Panc1 (cell line): ENCODE measurements around the gene WDFY3. TPM values are rescaled to one million over a fixed set of nuclear protein-coding genes. Genes with fewer than 3 reads are reported as not detected.

Experiments used
- ATAC-seq: fragments of 200-7000 bp; cut with Tn5 transposase; 2 replicates; pipeline ENCODE4 v1.9.1; 2020; ENCODE audit warnings: mild to moderate bottlenecking, moderate library complexity
- BruUV-seq: library from RNA; stranded (reverse); fragments of 400-500 nt; replicated peaks from 2 replicates; lab custom pipeline; 2021; lab: Mats Ljungman, UMichigan
- CTCF ChIA-PET: fragments of 300-600 bp; sonication (Branson Sonifier 250); formaldehyde crosslinking; loops from one replicate; lab custom pipeline; 2022; ENCODE audit warnings: antibody characterized with exemption; lab: Charles Lee
- POLR2A ChIA-PET: fragments of 300-600 bp; sonication (Branson Sonifier 250); formaldehyde crosslinking; loops from one replicate; lab custom pipeline; 2022; ENCODE audit warnings: antibody characterized with exemption; lab: Charles Lee
- DNase-seq: peaks from one replicate; pipeline ENCODE4 v3.0.0-alpha.2; 2010; ENCODE audit warnings: low read depth, low spot score
- H3K27ac ChIP-seq: 2 replicates; pipeline ENCODE4 v1.5.1; 2011; ENCODE audit warnings: mild to moderate bottlenecking, low read length, inconsistent platforms
- H3K27me3 ChIP-seq: fragments of 200-500 bp; sonication (Bioruptor generic); 2 replicates; pipeline ENCODE4 v1.6.0; 2014; ENCODE audit warnings: low read length, inconsistent platforms; ENCODE audit not compliant: control insufficient read depth, insufficient read depth
- H3K36me3 ChIP-seq: fragments of 200-500 bp; sonication (Bioruptor generic); 2 replicates; pipeline ENCODE4 v1.5.1; 2014; ENCODE audit warnings: inconsistent platforms, mild to moderate bottlenecking, low read length, moderate library complexity; ENCODE audit not compliant: control insufficient read depth, insufficient read depth
- H3K4me1 ChIP-seq: 2 replicates; pipeline ENCODE4 v1.5.1; 2011; ENCODE audit warnings: inconsistent platforms, mild to moderate bottlenecking, low read length, moderate library complexity; ENCODE audit not compliant: control insufficient read depth, insufficient read depth
- H3K4me3 ChIP-seq, 2 experiments: 2 replicates each; pipeline ENCODE4 v1.5.1; 2011 to 2012; ENCODE audit warnings: low read depth in 2 of 2, low read length in 2 of 2, mild to moderate bottlenecking in 2 of 2, inconsistent platforms in 1 of 2, moderate library complexity in 1 of 2
- H3K9me3 ChIP-seq: fragments of 200-500 bp; sonication (Bioruptor generic); 2 replicates; pipeline ENCODE4 v1.5.1; 2014; ENCODE audit warnings: low read depth, mild to moderate bottlenecking, inconsistent platforms, low read length, moderate library complexity; ENCODE audit not compliant: control insufficient read depth, insufficient read depth
- POLR2AphosphoS5 ChIP-seq: IDR thresholded peaks from 2 replicates; pipeline ENCODE4 v1.6.1; 2012; ENCODE audit warnings: mild to moderate bottlenecking, low read depth, low read length, moderate library complexity
- SIN3A ChIP-seq: IDR thresholded peaks from 2 replicates; pipeline ENCODE4 v1.6.1; 2012; ENCODE audit warnings: low read depth, mild to moderate bottlenecking, low read length, moderate library complexity, borderline replicate concordance; ENCODE audit not compliant: insufficient read depth
- TCF7L2 ChIP-seq: IDR thresholded peaks from 2 replicates; pipeline ENCODE4 v1.6.1; 2011; ENCODE audit warnings: mild to moderate bottlenecking, low read depth, low read length, inconsistent platforms
- in situ Hi-C: cut with HindIII; loops from 2 replicates; pipeline ENCODE4 v1.10.0; 2016; ENCODE audit warnings: low sequenced_read_pairs, low pct_unique_long_range_greater_than_20kb
- intact Hi-C: fragments of 100-400 bp; cut with micrococcal nuclease; formaldehyde crosslinking; loops from one replicate; pipeline ENCODE4 v1.10.0; 2022; ENCODE audit not compliant: unreplicated experiment
- total RNA-seq: library from RNA; stranded (reverse); gene quantifications from one replicate; pipeline ENCODE4 v1.2.1, GENCODE V29; 2021; ENCODE audit not compliant: unreplicated experiment
- TF ChIP-seq, protein P1 (sequence below), 2 experiments: IDR thresholded peaks; 2 replicates each; pipeline ENCODE4 v1.6.1; 2011 to 2012; ENCODE audit warnings: low read depth in 2 of 2, control low read depth in 1 of 2, low read length in 1 of 2, mild to moderate bottlenecking in 1 of 2, moderate library complexity in 1 of 2; ENCODE audit not compliant: insufficient read depth in 1 of 2
- TF ChIP-seq, protein P2 (sequence below): fragments of 450-650 bp; IDR thresholded peaks from 2 replicates; pipeline ENCODE4 v1.5.1; 2017; ENCODE audit warnings: mild to moderate bottlenecking

Gene WDFY3
- total RNA-seq, 1 experiment from 2014 or later: 47.8 TPM

DNA sequence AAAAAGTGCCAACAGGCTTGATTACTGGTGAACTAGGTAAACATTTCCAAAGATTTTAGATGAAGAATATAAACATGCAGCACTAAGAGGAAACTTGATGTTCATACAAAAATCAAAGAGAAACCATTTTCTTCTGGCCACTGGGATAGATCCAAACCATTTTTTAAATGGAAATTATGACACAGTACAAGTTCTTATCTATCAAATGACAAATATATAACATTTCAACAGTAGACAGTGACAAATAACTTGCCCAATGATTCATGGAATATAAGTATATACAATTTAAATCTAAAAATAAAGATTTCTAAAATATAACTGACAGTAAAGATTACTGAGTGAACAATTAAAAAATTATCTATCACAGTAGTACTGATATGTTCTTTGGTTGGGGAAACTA, 232.5 kb downstream of the WDFY3 start:
- BruUV-seq: no TSS peak
- H3K4me3 ChIP-seq: no peak overlapping the region
- intact Hi-C loops (no loop called here), in situ Hi-C loops (no loop called here)
- DNase-seq: no peak
- H3K4me1 ChIP-seq: no peaks in the 10 kb centered on the region
- no peaks in the 10 kb centered on the region for H3K9me3 ChIP-seq
- no peak for ATAC-seq
- no peaks in the 10 kb centered on the region for H3K27me3 ChIP-seq
- no peak overlapping the region for H3K27ac ChIP-seq
- H3K36me3 ChIP-seq: peaks cover 18% of the 10 kb centered on the region
- ChIA-PET POLR2A (no interaction called here), CTCF (no interaction called here)
- TF ChIP-seq, protein P1, sequence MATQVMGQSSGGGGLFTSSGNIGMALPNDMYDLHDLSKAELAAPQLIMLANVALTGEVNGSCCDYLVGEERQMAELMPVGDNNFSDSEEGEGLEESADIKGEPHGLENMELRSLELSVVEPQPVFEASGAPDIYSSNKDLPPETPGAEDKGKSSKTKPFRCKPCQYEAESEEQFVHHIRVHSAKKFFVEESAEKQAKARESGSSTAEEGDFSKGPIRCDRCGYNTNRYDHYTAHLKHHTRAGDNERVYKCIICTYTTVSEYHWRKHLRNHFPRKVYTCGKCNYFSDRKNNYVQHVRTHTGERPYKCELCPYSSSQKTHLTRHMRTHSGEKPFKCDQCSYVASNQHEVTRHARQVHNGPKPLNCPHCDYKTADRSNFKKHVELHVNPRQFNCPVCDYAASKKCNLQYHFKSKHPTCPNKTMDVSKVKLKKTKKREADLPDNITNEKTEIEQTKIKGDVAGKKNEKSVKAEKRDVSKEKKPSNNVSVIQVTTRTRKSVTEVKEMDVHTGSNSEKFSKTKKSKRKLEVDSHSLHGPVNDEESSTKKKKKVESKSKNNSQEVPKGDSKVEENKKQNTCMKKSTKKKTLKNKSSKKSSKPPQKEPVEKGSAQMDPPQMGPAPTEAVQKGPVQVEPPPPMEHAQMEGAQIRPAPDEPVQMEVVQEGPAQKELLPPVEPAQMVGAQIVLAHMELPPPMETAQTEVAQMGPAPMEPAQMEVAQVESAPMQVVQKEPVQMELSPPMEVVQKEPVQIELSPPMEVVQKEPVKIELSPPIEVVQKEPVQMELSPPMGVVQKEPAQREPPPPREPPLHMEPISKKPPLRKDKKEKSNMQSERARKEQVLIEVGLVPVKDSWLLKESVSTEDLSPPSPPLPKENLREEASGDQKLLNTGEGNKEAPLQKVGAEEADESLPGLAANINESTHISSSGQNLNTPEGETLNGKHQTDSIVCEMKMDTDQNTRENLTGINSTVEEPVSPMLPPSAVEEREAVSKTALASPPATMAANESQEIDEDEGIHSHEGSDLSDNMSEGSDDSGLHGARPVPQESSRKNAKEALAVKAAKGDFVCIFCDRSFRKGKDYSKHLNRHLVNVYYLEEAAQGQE (IDR thresholded peaks at IDR 0.05; ENCODE audit: insufficient read depth in 1 of 2, low read depth in 2 of 2, low read length in 1 of 2): no peak
- TF ChIP-seq POLR2AphosphoS5 (no peak), SIN3A (no peak), TCF7L2 (no peak)
- TF ChIP-seq, protein P2, sequence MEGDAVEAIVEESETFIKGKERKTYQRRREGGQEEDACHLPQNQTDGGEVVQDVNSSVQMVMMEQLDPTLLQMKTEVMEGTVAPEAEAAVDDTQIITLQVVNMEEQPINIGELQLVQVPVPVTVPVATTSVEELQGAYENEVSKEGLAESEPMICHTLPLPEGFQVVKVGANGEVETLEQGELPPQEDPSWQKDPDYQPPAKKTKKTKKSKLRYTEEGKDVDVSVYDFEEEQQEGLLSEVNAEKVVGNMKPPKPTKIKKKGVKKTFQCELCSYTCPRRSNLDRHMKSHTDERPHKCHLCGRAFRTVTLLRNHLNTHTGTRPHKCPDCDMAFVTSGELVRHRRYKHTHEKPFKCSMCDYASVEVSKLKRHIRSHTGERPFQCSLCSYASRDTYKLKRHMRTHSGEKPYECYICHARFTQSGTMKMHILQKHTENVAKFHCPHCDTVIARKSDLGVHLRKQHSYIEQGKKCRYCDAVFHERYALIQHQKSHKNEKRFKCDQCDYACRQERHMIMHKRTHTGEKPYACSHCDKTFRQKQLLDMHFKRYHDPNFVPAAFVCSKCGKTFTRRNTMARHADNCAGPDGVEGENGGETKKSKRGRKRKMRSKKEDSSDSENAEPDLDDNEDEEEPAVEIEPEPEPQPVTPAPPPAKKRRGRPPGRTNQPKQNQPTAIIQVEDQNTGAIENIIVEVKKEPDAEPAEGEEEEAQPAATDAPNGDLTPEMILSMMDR: no peak

DNA sequence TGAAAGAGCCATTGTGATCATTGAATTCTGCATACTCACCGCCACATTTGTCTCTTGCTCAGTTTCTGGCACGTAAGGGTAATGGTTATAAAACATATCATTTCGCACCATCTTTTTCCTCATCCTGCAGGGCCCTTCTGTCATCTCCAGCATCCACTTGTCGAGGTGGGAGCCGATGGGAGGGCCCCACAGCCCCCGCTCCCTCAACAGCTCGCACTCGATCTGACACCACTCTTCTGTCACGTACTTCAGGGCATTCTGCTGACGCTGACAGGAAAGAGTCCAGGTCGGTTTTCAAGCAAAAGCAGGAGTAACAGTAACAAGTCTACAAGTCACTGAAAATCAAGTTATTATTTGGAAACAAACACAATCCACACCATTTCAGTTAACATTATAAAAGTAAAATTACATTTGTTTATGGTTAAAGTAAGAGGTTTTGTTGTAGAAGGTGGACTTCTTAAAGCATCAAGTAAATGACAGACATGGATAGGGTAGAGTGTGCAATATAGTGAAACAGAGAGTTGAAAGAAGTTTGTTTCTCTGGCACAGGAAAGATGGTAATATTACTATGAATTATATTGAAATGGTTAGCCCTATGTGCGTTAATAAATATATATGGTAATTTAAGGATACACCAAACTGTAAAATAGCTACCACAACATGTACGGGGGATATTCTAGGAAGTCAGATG, 233.0 kb downstream of the WDFY3 start:
- no peaks in the 10 kb centered on the region for H3K9me3 ChIP-seq
- peaks cover 18% of the 10 kb centered on the region for H3K36me3 ChIP-seq
- in situ Hi-C loops: no loop called here
- H3K4me1 ChIP-seq: no peaks in the 10 kb centered on the region
- ATAC-seq: no peak
- no peak overlapping the region for H3K27ac ChIP-seq
- no peak overlapping the region for H3K4me3 ChIP-seq
- intact Hi-C loops: no loop called here
- DNase-seq: no peak
- no peaks in the 10 kb centered on the region for H3K27me3 ChIP-seq
- BruUV-seq: no TSS peak
- ChIA-PET POLR2A (no interaction called here), CTCF (no interaction called here)
- TF ChIP-seq, protein P2: no peak
- TF ChIP-seq POLR2AphosphoS5 (no peak), SIN3A (no peak), TCF7L2 (no peak)
- TF ChIP-seq, protein P1 (IDR thresholded peaks at IDR 0.05; ENCODE audit: insufficient read depth in 1 of 2, low read depth in 2 of 2, low read length in 1 of 2): no peak
